Measurements from ENCODE around the gene ABLIM1. TPM values are rescaled to one million over a fixed set of nuclear protein-coding genes. Genes with fewer than 3 reads are reported as not detected.

The ABLIM1 gene
- total and polyA plus RNA-seq, 2 experiments from 2014 or later = 21.9 to 45.1 TPM

- no peak for TF ChIP-seq EZH2phosphoT487 (IDR thresholded peaks at IDR 0.05; ENCODE audit: unreplicated experiment)
- TF ChIP-seq, protein P1, sequence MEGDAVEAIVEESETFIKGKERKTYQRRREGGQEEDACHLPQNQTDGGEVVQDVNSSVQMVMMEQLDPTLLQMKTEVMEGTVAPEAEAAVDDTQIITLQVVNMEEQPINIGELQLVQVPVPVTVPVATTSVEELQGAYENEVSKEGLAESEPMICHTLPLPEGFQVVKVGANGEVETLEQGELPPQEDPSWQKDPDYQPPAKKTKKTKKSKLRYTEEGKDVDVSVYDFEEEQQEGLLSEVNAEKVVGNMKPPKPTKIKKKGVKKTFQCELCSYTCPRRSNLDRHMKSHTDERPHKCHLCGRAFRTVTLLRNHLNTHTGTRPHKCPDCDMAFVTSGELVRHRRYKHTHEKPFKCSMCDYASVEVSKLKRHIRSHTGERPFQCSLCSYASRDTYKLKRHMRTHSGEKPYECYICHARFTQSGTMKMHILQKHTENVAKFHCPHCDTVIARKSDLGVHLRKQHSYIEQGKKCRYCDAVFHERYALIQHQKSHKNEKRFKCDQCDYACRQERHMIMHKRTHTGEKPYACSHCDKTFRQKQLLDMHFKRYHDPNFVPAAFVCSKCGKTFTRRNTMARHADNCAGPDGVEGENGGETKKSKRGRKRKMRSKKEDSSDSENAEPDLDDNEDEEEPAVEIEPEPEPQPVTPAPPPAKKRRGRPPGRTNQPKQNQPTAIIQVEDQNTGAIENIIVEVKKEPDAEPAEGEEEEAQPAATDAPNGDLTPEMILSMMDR (conservative IDR thresholded peaks at IDR 0.05; ENCODE audit: low read depth in 2 of 2) = no peak
- no peak for TF ChIP-seq ZNF462 (CRISPR knock-in tag; IDR thresholded peaks at IDR 0.05)
- TF ChIP-seq REST (IDR thresholded peaks at IDR 0.05; ENCODE audit: unreplicated experiment) = no peak
- TF ChIP-seq EZH2 (IDR thresholded peaks at IDR 0.05; ENCODE audit: low read depth, unreplicated experiment) = no peak
- TF ChIP-seq NANOG (IDR thresholded peaks at IDR 0.05; ENCODE audit: borderline replicate concordance) = no peak
- H3K4me1 Mint-ChIP-seq = peaks cover 3% of the 10 kb centered on the region; the same call in 2 of the 3 replicates
- no peaks in the 10 kb centered on the region for H3K27me3 ChIP-seq (ENCODE audit: insufficient read depth)
- H3K36me3 Mint-ChIP-seq (ENCODE audit: low read depth) = no peaks in the 10 kb centered on the region
- DNase-seq (ENCODE audit: low spot score) (no peak), ATAC-seq (no peak)
- H3K27ac Mint-ChIP-seq = no peak overlapping the region
- H3K36me3 ChIP-seq (ENCODE audit: insufficient read depth) = peaks cover 5% of the 10 kb centered on the region; the same call in 1 of the 2 replicates
- H3K4me1 ChIP-seq (ENCODE audit: insufficient read depth) = no peaks in the 10 kb centered on the region
- H3K9me3 Mint-ChIP-seq = no peaks in the 10 kb centered on the region
- H3K27me3 Mint-ChIP-seq (ENCODE audit: insufficient read depth, low read depth, poor library complexity) = peaks cover 4% of the 10 kb centered on the region
- H3F3A ChIP-seq (replicated peaks; ENCODE audit: low read depth) = no peaks in the 10 kb centered on the region
- H4K20me1 ChIP-seq (replicated peaks; ENCODE audit: insufficient read depth) = no peaks in the 10 kb centered on the region
- H3K79me2 ChIP-seq (replicated peaks; ENCODE audit: insufficient read depth) = no peaks in the 10 kb centered on the region
- no peak overlapping the region for H3K27ac ChIP-seq (ENCODE audit: low read depth)
- no peaks in the 10 kb centered on the region; the same call in 1 of the 2 replicates for H3K9me2 ChIP-seq (ENCODE audit: insufficient read depth)
- H3K4me2 ChIP-seq = no peak overlapping the region
- H2AFZ ChIP-seq = no peak overlapping the region
- H3K4me3 ChIP-seq = no peak overlapping the region
- no peak overlapping the region for H3K4me3 Mint-ChIP-seq
Observed at GRCh38 chr10:114430688-114431413, 227.2 kb downstream of the ABLIM1 start.
